ENCODE measurements around the gene PLPPR1.

PLPPR1 gene

GRCh38 chr9:101064206-101064605 is 35.7 kb downstream of the PLPPR1 start (continued):
- no peak for TF ChIP-seq TSHZ2 (CRISPR knock-in tag; IDR thresholded peaks at IDR 0.05)

- TF ChIP-seq RARB (CRISPR knock-in tag; IDR thresholded peaks at IDR 0.05) (no peak), GLIS3 (CRISPR knock-in tag; IDR thresholded peaks at IDR 0.05) (no peak), ZFP30 (CRISPR knock-in tag; IDR thresholded peaks at IDR 0.05) (no peak), SNAI2 (CRISPR knock-in tag; IDR thresholded peaks at IDR 0.05) (no peak), ZNF8 (CRISPR knock-in tag; IDR thresholded peaks at IDR 0.05) (no peak), ZNF70 (CRISPR knock-in tag; IDR thresholded peaks at IDR 0.05) (no peak), PPARA (CRISPR knock-in tag; IDR thresholded peaks at IDR 0.05; ENCODE audit: borderline replicate concordance) (no peak), ARNTL (CRISPR knock-in tag; IDR thresholded peaks at IDR 0.05; ENCODE audit: borderline replicate concordance, low read depth) (no peak), OSR1 (CRISPR knock-in tag; IDR thresholded peaks at IDR 0.05) (no peak)
- TF ChIP-seq, protein P1, sequence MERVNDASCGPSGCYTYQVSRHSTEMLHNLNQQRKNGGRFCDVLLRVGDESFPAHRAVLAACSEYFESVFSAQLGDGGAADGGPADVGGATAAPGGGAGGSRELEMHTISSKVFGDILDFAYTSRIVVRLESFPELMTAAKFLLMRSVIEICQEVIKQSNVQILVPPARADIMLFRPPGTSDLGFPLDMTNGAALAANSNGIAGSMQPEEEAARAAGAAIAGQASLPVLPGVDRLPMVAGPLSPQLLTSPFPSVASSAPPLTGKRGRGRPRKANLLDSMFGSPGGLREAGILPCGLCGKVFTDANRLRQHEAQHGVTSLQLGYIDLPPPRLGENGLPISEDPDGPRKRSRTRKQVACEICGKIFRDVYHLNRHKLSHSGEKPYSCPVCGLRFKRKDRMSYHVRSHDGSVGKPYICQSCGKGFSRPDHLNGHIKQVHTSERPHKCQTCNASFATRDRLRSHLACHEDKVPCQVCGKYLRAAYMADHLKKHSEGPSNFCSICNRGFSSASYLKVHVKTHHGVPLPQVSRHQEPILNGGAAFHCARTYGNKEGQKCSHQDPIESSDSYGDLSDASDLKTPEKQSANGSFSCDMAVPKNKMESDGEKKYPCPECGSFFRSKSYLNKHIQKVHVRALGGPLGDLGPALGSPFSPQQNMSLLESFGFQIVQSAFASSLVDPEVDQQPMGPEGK (CRISPR knock-in tag; IDR thresholded peaks at IDR 0.05; ENCODE audit: borderline replicate concordance): no peak
- TF ChIP-seq, protein P2, sequence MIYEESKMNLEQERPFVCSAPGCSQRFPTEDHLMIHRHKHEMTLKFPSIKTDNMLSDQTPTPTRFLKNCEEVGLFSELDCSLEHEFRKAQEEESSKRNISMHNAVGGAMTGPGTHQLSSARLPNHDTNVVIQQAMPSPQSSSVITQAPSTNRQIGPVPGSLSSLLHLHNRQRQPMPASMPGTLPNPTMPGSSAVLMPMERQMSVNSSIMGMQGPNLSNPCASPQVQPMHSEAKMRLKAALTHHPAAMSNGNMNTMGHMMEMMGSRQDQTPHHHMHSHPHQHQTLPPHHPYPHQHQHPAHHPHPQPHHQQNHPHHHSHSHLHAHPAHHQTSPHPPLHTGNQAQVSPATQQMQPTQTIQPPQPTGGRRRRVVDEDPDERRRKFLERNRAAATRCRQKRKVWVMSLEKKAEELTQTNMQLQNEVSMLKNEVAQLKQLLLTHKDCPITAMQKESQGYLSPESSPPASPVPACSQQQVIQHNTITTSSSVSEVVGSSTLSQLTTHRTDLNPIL (CRISPR knock-in tag; IDR thresholded peaks at IDR 0.05; ENCODE audit: low read depth): no peak
- no peak for ATAC-seq
Measured at GRCh38 chr9:101065930-101066329, 37.4 kb downstream of the PLPPR1 start.

DNA sequence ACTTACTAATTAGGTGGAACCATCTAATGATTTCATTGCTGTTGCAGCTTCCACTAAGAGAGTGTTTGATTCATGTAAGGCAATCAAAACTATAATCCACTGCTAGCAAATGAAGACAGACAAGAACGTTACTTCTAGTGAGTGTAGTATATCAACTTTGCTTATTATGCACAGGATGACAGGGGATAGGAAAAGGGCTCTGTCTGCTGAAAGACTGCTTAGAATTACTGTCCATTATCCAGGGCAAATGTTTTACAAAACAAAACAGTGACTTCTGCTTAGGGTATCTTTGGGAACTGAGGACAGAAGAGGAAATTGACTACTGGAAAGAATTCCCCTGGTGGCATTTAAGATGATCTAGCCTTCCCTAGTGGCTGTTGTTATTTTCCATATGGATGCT is 40.2 kb downstream of the PLPPR1 start:
- ATAC-seq: no peak
- no peak for TF ChIP-seq TSHZ2 (CRISPR knock-in tag; IDR thresholded peaks at IDR 0.05)
- TF ChIP-seq ZC3H10 (CRISPR knock-in tag; IDR thresholded peaks at IDR 0.05): no peak
- no peak for TF ChIP-seq ZFP30 (CRISPR knock-in tag; IDR thresholded peaks at IDR 0.05)
- TF ChIP-seq TOX (CRISPR knock-in tag; IDR thresholded peaks at IDR 0.05; ENCODE audit: borderline replicate concordance): no peak
- no peak for TF ChIP-seq ZNF70 (CRISPR knock-in tag; IDR thresholded peaks at IDR 0.05)
- TF ChIP-seq BACH2 (CRISPR knock-in tag; IDR thresholded peaks at IDR 0.05; ENCODE audit: borderline replicate concordance): no peak

DNA sequence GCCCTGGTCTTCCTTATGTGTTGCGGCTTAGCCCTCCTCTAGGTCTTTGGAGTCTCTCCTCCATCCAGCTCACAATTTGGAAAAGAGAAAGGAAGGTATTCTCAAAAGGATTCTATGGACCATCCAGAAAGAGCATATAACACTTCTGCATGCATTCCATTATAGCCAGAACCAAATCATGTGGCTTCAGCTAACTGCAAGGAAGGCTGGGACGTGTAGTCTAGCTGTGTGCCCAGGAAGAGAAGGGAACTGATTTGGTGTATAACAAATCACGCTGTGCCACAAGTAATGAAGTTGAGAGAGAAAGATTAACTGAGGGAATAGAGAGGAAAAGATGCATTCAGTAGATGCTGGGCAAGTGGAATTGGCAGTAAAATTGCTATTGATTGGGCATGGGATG is 43.7 kb downstream of the PLPPR1 start:
- no peak for ATAC-seq
- TF ChIP-seq SNAI2 (CRISPR knock-in tag; IDR thresholded peaks at IDR 0.05) (no peak), OSR1 (CRISPR knock-in tag; IDR thresholded peaks at IDR 0.05) (no peak), CSDC2 (CRISPR knock-in tag; IDR thresholded peaks at IDR 0.05) (no peak), GLIS3 (CRISPR knock-in tag; IDR thresholded peaks at IDR 0.05) (no peak), PPARA (CRISPR knock-in tag; IDR thresholded peaks at IDR 0.05; ENCODE audit: borderline replicate concordance) (no peak), ZNF565 (CRISPR knock-in tag; conservative IDR thresholded peaks at IDR 0.05; ENCODE audit: low read depth) (no peak), TCF4 (CRISPR knock-in tag; IDR thresholded peaks at IDR 0.05; ENCODE audit: borderline replicate concordance) (no peak), RARB (CRISPR knock-in tag; IDR thresholded peaks at IDR 0.05) (no peak), BACH2 (CRISPR knock-in tag; IDR thresholded peaks at IDR 0.05; ENCODE audit: borderline replicate concordance) (no peak), POU6F1 (CRISPR knock-in tag; IDR thresholded peaks at IDR 0.05; ENCODE audit: borderline replicate concordance, low read depth) (no peak), ZNF70 (CRISPR knock-in tag; IDR thresholded peaks at IDR 0.05) (no peak)
- TF ChIP-seq, protein P1 (CRISPR knock-in tag; IDR thresholded peaks at IDR 0.05; ENCODE audit: borderline replicate concordance): no peak
